Stimulated activated CD8-positive, alpha-beta memory T cell treated with anti-CD3 and anti-CD28 coated beads, Interleukin-15, amount 100 ng/mL, for 4 hours (primary cell): ENCODE results near the gene UNC93A.
"Not testable (repeated sequence)": the region's sequence is repeated elsewhere in the genome, so short reads cannot be mapped to it uniquely, and the experiment has no call there.

Experiments
- DNase-seq, 2 donors: peaks; one replicate each; pipeline ENCODE4 v3.0.0-alpha.2; 2020; ENCODE audit warnings: low read depth in 2 of 2

Gene UNC93A

GRCh38 chr6:167270499-167271311, 20.4 kb upstream of the UNC93A start:
- no peak for DNase-seq

- DNase-seq = no peak
Observed at GRCh38 chr6:167272151-167272550, 19.0 kb upstream of the UNC93A start.

- no peak for DNase-seq
Observed at GRCh38 chr6:167272696-167273379, 18.3 kb upstream of the UNC93A start.

GRCh38 chr6:167274270-167274669, 16.8 kb upstream of the UNC93A start:
- no peak for DNase-seq

- DNase-seq = no peak
Observed at GRCh38 chr6:167275001-167275400, 16.1 kb upstream of the UNC93A start.

GRCh38 chr6:167275436-167275835, 15.7 kb upstream of the UNC93A start:
- no peak for DNase-seq

- no peak for DNase-seq
Observed at GRCh38 chr6:167276772-167277533, 14.2 kb upstream of the UNC93A start.

- not testable (repeated sequence) for DNase-seq
Observed at GRCh38 chr6:167278173-167278940, 12.8 kb upstream of the UNC93A start.

GRCh38 chr6:167279766-167280446, 11.2 kb upstream of the UNC93A start:
- DNase-seq = no peak

GRCh38 chr6:167280466-167280865, 10.6 kb upstream of the UNC93A start:
- not testable (repeated sequence) for DNase-seq

- no peak for DNase-seq
Observed at GRCh38 chr6:167282165-167282564, 8.9 kb upstream of the UNC93A start.

- not testable (repeated sequence) for DNase-seq
Observed at GRCh38 chr6:167284565-167284964, 6.5 kb upstream of the UNC93A start.

GRCh38 chr6:167285077-167285770, 5.9 kb upstream of the UNC93A start:
- no peak for DNase-seq

GRCh38 chr6:167287513-167288048, 3.5 kb upstream of the UNC93A start:
- DNase-seq = no peak

GRCh38 chr6:167288591-167289225, 2.4 kb upstream of the UNC93A start:
- DNase-seq = not testable (repeated sequence)

GRCh38 chr6:167289291-167289690, 1.8 kb upstream of the UNC93A start:
- DNase-seq = not testable (repeated sequence)

- DNase-seq = no peak
Observed at GRCh38 chr6:167291623-167292300, 647 bp downstream of the UNC93A start.

GRCh38 chr6:167292301-167293087, 1.4 kb downstream of the UNC93A start:
- no peak for DNase-seq
